ENCODE data around the gene CAST.

Gene CAST

GRCh38 chr5:96794757-96795156 lies 132.6 kb downstream of the CAST start:
- no peak for TF ChIP-seq FOXP2 (optimal IDR thresholded peaks at IDR 0.05; ENCODE audit: borderline replicate concordance, extremely low read depth, extremely low read length, insufficient read depth)
- TF ChIP-seq REST (IDR thresholded peaks at IDR 0.05; ENCODE audit: insufficient read depth in 1 of 2, low read depth in 2 of 2, low read length in 2 of 2): no peak
- no peak for TF ChIP-seq TAF1 (IDR thresholded peaks at IDR 0.05; ENCODE audit: borderline replicate concordance, insufficient read depth, low read length)
- TF ChIP-seq POLR2AphosphoS5 (IDR thresholded peaks at IDR 0.05; ENCODE audit: low read depth, low read length): no peak
- no peak for TF ChIP-seq SIN3A (IDR thresholded peaks at IDR 0.05; ENCODE audit: borderline replicate concordance, insufficient read depth, low read length)

- no peak for TF ChIP-seq REST (IDR thresholded peaks at IDR 0.05; ENCODE audit: insufficient read depth in 1 of 2, low read depth in 2 of 2, low read length in 2 of 2)
- TF ChIP-seq SIN3A (IDR thresholded peaks at IDR 0.05; ENCODE audit: borderline replicate concordance, insufficient read depth, low read length): no peak
- no peak for TF ChIP-seq FOXP2 (optimal IDR thresholded peaks at IDR 0.05; ENCODE audit: borderline replicate concordance, extremely low read depth, extremely low read length, insufficient read depth)
- no peak for TF ChIP-seq TAF1 (IDR thresholded peaks at IDR 0.05; ENCODE audit: borderline replicate concordance, insufficient read depth, low read length)
- TF ChIP-seq POLR2AphosphoS5 (IDR thresholded peaks at IDR 0.05; ENCODE audit: low read depth, low read length): no peak
Observed at GRCh38 chr5:96795626-96796025, 133.4 kb downstream of the CAST start.

- TF ChIP-seq REST (IDR thresholded peaks at IDR 0.05; ENCODE audit: insufficient read depth in 1 of 2, low read depth in 2 of 2, low read length in 2 of 2) (no peak), POLR2AphosphoS5 (IDR thresholded peaks at IDR 0.05; ENCODE audit: low read depth, low read length) (no peak), SIN3A (IDR thresholded peaks at IDR 0.05; ENCODE audit: borderline replicate concordance, insufficient read depth, low read length) (no peak), TAF1 (IDR thresholded peaks at IDR 0.05; ENCODE audit: borderline replicate concordance, insufficient read depth, low read length) (no peak)
Observed at GRCh38 chr5:96796434-96796833, 134.3 kb downstream of the CAST start.

DNA sequence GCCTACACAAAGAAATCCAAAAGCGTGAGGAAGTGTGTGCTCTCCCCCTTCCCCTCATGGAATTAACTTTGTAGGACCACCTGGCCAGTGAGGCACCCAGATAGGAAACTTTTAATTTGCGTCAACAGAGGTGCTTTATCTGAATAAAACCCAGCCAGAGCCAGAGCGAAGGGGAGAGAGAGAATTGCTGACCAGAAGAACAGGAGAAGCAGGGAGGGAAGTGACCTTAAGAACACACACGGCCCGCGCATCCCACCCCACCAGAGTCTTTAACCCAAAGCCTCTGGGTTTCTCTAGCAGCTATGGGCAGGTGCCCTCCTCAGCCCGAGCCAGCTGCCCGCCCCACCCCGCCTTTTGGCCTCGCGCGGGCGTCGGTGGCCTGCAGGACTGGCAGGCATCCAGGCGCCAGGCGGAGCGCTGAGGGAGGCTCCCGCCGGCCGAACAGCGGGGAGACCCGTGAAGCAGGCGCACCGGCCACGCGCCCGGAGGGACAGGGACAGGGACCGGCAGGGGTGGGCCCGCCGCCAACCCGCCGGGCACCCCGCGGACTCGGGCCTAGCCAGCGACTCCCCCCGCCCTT lies 145.0 kb downstream of the CAST start:
- TF ChIP-seq FOXP2 (optimal IDR thresholded peaks at IDR 0.05; ENCODE audit: borderline replicate concordance, extremely low read depth, extremely low read length, insufficient read depth) (peak; percentile 71), POLR2AphosphoS5 (IDR thresholded peaks at IDR 0.05; ENCODE audit: low read depth, low read length) (no peak), TAF1 (IDR thresholded peaks at IDR 0.05; ENCODE audit: borderline replicate concordance, insufficient read depth, low read length) (no peak), REST (IDR thresholded peaks at IDR 0.05; ENCODE audit: insufficient read depth in 1 of 2, low read depth in 2 of 2, low read length in 2 of 2) (no peak), SIN3A (IDR thresholded peaks at IDR 0.05; ENCODE audit: borderline replicate concordance, insufficient read depth, low read length) (no peak)

DNA sequence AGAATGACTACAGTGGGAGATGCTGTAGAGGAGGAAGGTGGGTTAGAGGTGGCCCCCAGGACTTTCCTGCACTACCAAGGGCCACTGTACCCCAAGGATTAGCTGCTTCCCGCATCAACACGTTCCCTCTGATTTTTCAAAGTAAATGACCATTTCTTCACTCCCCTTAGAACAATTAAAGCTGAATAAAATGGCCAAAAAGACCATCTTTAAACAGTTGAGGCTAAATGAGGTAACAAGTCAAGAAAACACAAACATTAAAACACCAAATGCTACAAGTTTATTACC lies 146.3 kb downstream of the CAST start:
- TF ChIP-seq FOXP2 (optimal IDR thresholded peaks at IDR 0.05; ENCODE audit: borderline replicate concordance, extremely low read depth, extremely low read length, insufficient read depth) (no peak), TAF1 (IDR thresholded peaks at IDR 0.05; ENCODE audit: borderline replicate concordance, insufficient read depth, low read length) (0 out of 2 replicates have a peak, but pooled peaks have one; percentile 3)

All from PFSK-1 (cell line).